Ovary (tissue), 3 donors: ENCODE measurements around the gene DPH5.

Source experiments
- CTCF ChIP-seq, 3 donors: fragments of 450-650 bp in 2 of 3; fragments of 200-600 bp in 1 of 3; IDR thresholded peaks; one replicate each; pipeline versions ENCODE4 v1.5.1 to v1.8.0; 2016 to 2022; ENCODE audit warnings: antibody characterized with exemption in 3 of 3, mild to moderate bottlenecking in 1 of 3
- EP300 ChIP-seq: sonication (generic); formaldehyde crosslinking; IDR thresholded peaks from one replicate; pipeline ENCODE4 v1.6.1; 2017; ENCODE audit warnings: antibody characterized with exemption
- POLR2A ChIP-seq: fragments of 450-650 bp; IDR thresholded peaks from one replicate; pipeline ENCODE4 v1.6.1; 2017; ENCODE audit warnings: antibody characterized with exemption, mild to moderate bottlenecking, moderate library complexity
- donor health status: DM: no; HTN: no; CAD: no.

- TF ChIP-seq CTCF (IDR thresholded peaks at IDR 0.05) = no peak
- TF ChIP-seq POLR2A = no peak
- TF ChIP-seq EP300 = no peak
Measured at GRCh38 chr1:101004670-101005069, 20.9 kb downstream of the DPH5 start.
